HG02642 (cell line): ENCODE measurements around the gene VAPB.

Source experiments
- ATAC-seq: cut with Tn5 transposase; IDR thresholded peaks from one replicate; pipeline ENCODE4 v1.9.1; 2021; ENCODE audit warnings: mild to moderate bottlenecking; ENCODE audit not compliant: unreplicated experiment, poor library complexity

VAPB gene

GRCh38 chr20:58377766-58378401, 11.1 kb upstream of the VAPB start:
- no peak for ATAC-seq

- ATAC-seq: no peak
Observed at GRCh38 chr20:58378704-58379103, 10.3 kb upstream of the VAPB start.

GRCh38 chr20:58381627-58382026, 7.4 kb upstream of the VAPB start:
- no peak for ATAC-seq

- no peak for ATAC-seq
Observed at GRCh38 chr20:58382096-58382495, 6.9 kb upstream of the VAPB start.

DNA sequence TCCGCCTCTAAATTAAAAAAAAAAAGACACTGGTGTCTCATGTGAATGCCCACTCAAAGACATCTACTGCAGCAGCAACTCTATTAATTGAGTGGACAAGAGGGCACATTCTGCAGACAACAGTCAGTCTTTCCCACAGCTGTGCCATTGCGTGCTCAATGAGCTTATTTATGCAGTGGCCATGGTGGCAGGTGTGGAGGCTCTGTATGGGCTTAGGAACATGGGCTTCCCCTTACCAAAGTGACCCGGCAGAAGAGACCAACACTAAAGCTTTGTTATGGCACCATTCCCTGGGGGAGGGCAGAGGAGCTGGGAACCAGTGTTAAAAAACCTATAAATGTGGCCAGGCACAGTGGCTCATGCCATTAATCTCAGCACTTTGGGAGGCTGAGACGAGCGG, 4.2 kb upstream of the VAPB start:
- no peak for ATAC-seq

- no peak for ATAC-seq
Observed at GRCh38 chr20:58388028-58388601, 914 bp upstream of the VAPB start.

DNA sequence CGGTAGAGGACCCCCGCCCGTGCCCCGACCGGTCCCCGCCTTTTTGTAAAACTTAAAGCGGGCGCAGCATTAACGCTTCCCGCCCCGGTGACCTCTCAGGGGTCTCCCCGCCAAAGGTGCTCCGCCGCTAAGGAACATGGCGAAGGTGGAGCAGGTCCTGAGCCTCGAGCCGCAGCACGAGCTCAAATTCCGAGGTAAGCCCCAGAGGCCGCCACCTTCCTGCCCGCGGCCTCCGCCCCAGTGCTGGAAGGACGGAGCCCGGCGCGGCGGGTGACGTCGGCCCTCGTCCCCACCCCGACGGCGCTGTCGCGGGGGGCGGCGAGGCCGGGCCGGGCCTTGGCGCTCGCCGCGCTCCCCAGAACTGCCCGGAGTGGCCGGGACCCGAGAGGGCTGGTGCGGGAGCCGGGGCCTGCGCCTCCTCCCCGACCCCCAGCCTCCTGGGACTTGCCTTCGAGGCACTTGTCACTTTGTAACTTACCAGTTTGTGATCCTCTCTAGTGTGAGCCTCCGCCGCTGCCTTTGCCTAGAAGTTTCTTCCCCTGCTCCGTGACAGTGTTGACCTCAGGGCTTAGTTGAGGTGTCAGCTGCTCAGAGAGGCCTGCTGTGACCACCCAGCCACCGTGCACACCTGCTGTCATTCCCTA, 417 bp downstream of the VAPB start:
- ATAC-seq: peak; percentile 29

- ATAC-seq: no peak
Observed at GRCh38 chr20:58389968-58390658, 1.1 kb downstream of the VAPB start.

DNA sequence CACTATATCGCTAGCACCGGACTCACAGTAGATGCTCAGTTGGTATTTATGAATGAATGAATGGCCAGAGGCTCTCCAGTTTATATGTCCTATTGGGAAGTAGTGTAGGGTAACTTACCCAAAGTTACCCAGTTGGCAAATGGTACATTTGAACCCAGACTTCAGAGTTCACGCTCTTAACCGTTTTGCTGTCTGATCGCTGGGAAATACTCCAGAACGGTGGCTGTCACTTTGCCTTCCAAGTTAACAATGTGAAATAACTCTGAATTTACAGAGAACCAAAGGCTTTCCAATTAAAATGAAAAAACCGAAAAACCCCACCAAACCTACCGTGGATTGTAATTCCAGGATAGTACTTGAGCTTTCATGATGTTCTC, 1.6 kb downstream of the VAPB start:
- no peak for ATAC-seq

DNA sequence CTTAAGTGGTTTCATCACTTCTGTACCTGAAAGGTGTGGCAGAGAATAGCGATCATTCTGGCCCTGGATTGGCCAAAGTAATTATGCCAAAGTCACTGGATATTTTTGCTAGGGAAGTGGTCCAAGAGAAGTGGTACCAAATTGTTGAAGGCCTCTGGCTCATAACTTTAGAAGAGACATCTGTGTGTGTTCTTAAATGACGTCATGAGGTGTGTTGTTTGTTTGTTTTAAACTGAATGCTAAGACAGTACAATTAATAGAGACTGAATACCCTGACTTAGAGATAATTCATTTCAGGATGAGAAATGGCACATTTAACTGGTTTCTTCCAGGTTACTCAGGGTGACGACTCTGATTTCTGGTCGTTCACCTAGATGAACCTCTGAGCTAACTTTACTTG, 3.3 kb downstream of the VAPB start:
- ATAC-seq: no peak

GRCh38 chr20:58393299-58393698, 4.3 kb downstream of the VAPB start:
- ATAC-seq: no peak

GRCh38 chr20:58394801-58395200, 5.8 kb downstream of the VAPB start:
- no peak for ATAC-seq

DNA sequence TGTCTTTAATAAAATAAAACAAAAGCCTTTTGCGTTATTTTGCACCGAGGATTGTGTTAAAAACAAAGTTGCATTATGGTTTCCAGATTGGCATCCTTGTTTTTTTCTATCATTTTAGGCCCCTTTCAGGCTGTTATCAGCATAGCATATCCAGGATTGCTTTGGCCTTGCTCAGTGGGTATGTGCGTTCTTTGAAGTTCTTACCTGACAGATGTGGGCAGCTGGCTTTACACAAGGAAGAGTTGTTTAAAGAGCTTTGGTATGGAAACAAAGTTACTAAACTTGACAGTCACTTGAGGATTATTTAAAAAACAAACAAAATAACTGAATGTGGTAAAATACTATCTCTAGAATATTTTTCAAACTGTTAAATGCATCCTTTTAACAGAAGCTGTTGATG, 6.6 kb downstream of the VAPB start:
- ATAC-seq: no peak

GRCh38 chr20:58397429-58397828, 8.4 kb downstream of the VAPB start:
- no peak for ATAC-seq

- no peak for ATAC-seq
Observed at GRCh38 chr20:58398254-58398653, 9.2 kb downstream of the VAPB start.

DNA sequence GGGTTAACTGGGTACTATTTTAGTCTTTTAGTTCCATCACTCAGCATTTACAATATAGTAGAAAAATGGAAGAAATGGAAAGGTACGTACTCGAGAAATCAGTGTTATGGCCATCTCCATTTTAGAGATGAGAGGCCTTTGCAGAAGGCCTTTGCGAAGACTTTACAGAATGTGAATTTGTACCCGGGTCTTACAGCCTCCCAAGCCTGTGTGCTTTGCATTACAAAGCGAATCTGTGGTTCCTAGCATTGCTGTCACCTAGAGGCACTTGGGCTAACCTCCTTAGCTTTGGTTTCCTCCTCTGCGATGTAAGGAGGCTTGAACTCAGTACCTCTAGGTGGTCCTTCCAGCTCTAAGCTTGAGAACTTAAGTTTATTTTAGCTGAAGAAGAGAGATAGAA, 10.9 kb downstream of the VAPB start:
- ATAC-seq: no peak

DNA sequence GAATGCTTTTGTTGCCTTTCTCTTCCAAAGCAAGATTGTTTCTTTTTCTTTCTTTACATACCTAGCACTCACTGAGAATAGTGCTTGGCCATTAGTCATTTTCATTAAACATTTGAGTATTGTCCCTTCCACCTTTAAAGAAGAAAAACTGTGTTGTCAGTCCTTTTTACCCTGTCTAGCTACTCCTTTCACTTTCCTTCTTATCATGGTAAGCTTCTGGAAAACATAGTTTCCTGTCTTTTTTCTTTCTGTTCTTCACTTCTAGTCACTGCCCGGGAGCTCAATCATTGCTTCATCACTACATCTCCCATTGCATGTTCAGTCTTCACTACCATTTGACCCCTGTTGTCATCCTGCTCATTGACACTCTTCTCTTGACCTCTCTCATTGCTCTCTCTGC, 12.1 kb downstream of the VAPB start:
- no peak for ATAC-seq

GRCh38 chr20:58402305-58402704, 13.3 kb downstream of the VAPB start:
- no peak for ATAC-seq

- ATAC-seq: no peak
Observed at GRCh38 chr20:58402827-58403226, 13.8 kb downstream of the VAPB start.

DNA sequence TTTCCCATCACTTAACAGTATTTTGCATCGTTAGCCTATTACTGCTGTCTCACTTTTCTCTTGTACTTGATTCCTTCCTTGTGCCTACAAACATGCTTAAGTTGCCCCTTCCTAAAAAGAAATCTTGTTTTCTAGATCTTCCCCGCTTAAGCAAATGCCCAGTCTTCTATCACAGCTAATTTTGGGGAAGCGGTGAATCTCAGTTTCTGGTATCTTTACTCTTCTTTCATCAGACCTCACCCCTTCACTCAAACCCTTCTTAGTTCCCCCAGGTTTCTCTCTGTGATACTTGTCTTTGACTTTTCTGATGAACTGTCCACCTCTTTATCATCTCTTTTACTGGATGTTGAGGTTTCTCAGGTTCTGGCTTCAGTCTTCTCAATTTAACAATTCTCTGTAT, 14.2 kb downstream of the VAPB start:
- ATAC-seq: no peak

GRCh38 chr20:58405504-58406291, 16.7 kb downstream of the VAPB start:
- ATAC-seq: no peak
